GM12801 (cell line): ENCODE data around the gene RNF26.

Experiments used
- TF ChIP-seq, protein P1 (sequence below): IDR thresholded peaks from one replicate; pipeline ENCODE4 v1.5.1; 2011; ENCODE audit warnings: control low read depth; ENCODE audit not compliant: insufficient read length; ENCODE audit errors: extremely low read depth

The RNF26 gene

DNA sequence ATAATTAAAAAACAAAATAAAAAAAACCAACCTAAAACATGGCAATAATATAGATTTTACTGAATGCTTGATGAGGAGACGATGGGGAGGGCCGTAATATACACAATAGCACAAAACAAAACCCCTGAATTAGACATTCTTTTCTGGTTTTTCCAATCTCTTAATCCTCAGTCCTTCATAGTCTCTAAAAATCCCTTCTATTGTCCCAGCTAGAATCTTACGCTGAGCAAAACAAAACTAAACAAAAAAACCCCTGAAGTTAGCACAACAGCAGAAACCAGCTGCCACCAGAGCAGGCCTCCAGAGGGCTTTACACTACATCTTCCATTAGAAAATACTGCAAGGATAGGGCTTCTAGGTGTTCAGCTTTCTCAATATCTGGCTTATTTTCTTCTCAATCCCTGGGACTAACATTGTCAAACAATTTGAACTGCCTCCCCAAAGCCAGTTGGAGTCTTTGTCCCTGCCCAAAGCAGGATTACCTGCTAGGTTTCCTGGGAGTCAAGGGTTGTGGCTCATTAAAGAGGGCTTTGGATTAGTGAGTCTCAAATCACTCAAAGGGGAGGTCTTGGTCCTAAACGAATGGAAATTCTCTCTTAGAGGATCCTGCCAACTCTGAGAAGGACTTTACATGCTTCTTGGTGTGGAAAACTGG lies 2.1 kb upstream of the RNF26 start:
- TF ChIP-seq, protein P1, sequence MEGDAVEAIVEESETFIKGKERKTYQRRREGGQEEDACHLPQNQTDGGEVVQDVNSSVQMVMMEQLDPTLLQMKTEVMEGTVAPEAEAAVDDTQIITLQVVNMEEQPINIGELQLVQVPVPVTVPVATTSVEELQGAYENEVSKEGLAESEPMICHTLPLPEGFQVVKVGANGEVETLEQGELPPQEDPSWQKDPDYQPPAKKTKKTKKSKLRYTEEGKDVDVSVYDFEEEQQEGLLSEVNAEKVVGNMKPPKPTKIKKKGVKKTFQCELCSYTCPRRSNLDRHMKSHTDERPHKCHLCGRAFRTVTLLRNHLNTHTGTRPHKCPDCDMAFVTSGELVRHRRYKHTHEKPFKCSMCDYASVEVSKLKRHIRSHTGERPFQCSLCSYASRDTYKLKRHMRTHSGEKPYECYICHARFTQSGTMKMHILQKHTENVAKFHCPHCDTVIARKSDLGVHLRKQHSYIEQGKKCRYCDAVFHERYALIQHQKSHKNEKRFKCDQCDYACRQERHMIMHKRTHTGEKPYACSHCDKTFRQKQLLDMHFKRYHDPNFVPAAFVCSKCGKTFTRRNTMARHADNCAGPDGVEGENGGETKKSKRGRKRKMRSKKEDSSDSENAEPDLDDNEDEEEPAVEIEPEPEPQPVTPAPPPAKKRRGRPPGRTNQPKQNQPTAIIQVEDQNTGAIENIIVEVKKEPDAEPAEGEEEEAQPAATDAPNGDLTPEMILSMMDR = no peak

DNA sequence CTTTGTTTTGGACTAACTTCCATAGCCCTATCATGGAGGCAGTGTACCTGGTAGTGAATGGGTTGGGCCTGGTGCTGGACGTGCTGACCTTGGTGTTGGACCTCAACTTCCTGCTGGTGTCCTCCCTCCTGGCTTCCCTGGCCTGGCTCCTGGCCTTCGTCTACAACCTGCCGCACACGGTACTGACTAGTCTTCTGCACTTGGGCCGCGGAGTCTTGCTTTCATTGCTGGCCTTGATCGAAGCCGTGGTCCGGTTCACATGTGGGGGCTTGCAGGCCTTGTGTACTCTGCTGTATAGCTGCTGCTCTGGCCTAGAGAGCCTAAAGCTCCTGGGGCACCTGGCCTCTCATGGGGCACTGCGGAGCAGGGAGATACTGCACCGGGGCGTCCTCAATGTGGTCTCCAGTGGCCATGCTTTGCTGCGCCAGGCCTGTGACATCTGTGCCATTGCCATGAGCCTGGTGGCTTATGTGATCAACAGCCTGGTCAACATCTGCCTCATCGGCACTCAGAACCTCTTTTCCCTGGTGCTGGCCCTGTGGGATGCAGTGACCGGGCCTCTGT lies 846 bp downstream of the RNF26 start:
- TF ChIP-seq, protein P1 = no peak

DNA sequence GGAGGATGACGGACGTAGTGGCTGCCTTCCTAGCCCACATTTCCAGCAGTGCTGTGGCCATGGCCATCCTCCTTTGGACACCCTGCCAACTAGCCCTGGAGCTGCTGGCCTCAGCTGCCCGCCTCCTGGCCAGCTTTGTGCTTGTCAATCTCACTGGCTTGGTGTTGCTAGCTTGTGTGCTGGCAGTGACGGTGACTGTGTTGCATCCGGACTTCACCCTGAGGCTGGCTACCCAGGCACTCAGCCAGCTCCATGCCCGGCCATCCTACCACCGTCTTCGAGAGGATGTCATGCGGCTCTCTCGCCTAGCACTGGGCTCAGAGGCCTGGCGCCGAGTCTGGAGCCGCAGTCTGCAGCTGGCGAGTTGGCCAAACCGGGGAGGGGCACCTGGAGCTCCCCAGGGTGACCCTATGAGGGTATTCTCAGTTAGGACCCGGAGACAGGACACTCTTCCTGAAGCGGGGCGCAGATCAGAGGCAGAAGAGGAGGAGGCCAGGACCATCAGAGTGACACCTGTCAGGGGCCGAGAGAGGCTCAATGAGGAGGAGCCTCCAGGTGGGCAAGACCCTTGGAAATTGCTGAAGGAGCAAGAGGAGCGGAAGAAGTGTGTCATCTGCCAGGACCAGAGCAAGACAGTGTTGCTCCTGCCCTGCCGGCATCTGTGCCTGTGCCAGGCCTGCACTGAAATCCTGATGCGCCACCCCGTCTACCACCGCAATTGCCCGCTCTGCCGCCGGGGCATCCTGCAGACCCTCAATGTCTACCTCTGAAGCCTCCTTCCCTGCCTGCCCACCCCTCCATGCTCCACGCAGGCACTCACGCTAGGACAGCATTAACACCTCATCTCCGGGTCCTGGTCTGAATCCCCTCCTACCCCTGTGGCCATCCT lies 1.6 kb downstream of the RNF26 start:
- TF ChIP-seq, protein P1 = no peak

DNA sequence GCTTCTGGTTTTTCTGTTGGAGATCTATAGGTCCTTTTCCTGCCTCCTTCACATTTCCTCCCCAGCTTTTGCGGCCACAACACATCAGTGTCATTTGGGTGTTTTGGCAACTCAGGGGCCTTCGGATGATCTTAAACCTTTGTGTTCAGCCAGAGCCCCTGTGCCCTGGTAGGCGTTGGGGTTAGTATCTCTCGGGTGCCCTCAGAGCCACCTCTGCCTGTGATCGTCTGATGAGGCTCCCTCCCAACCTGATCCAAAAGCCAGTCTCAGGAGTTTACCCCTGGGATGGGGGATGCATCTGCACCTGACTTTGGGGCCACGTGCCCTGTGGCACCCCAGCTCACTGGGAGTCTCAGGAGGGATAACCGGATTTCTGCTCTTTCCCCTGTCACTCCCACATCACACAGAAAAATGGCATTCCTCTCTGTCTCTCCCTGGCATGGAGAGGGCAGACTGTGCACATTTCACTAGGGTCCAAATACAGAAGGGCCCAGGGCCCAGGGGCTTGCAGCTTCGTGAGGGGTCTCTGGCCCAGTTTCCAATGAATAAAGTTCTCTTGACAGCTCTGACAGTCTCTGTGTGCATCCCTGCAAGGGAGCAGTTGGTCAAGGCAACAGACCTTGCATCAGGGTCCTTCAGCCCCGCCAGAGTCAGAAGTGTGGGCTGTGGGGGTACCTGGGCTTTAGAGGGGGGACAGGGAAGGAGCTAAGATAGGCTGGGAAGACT lies 2.6 kb downstream of the RNF26 start:
- TF ChIP-seq, protein P1 = no peak

DNA sequence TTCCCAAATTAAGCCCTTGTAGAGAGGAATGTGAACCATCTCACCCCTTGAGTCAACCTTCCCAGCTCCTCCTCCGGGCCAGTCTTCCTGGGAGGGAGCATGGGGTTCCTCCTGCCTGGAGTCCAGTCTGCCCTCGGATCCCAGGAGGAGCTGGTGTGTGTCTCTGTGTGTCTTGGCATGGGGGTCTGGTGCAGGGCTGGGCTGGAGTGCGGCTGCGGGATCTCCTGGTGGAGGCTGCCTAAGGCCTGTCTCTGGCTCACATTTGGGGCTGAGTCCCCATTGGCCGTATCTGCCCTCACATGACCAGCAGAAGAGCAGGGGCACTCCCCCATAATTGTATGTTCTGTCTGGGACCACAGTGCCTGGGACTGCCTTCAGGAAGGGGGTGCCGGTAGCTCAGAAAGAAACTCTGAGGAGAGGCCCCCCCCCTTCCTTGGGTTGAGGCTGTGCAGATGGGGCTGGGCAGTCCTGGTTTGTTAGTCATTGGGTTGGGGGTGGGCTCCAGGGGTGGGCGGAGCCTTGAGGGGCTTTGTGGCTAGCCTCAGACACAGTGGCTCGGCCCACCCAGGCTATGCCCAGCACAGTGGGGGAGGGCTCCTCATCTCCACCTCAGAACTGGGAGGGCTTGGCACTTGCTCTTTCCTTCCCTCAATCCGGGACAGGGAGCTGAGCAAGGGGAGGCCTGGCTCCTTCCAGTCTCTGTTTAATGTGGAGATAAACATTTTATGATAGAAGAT lies 3.4 kb downstream of the RNF26 start:
- TF ChIP-seq, protein P1 = no peak

DNA sequence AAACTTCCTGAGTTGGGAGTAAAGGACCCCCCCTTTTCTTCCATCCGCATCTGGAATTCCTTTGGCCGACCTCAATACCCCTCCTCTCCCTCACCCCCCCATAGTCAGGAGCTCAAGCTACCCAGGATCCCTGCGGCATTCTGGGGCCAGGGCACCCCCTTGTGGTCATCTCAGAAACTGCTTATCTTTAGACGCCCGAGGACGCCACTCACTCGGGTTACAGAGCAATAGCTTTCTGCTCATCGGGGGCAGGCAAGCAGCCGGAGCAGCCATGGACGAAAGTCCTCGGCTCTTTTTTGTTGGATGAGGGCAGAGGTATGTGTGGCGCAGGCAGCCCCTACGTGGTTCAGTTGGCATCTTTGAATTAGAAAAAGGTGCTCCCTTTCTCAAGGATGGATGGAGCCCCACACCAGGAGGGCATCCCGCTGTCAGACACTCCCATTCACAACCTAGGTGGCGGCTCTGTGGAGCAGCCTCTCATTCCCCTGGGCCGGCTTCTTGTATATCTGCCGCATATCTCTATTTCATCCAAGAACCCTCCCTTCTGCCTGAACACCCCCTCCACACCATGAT lies 4.1 kb downstream of the RNF26 start:
- TF ChIP-seq, protein P1 = no peak
